C4-2B (cell line): ENCODE measurements around the gene DKK1.

Experiments
- CTCF ChIP-seq: fragments of 450-650 bp; conservative IDR thresholded peaks from 2 replicates; pipeline ENCODE4 v1.5.1; 2017; ENCODE audit warnings: mild to moderate bottlenecking
- ZFX ChIP-seq: fragments of 450-650 bp; IDR thresholded peaks from 2 replicates; pipeline ENCODE4 v1.6.1; 2017

GRCh38 chr10:52283174-52283573 is 30.9 kb upstream of the DKK1 start:
- TF ChIP-seq CTCF (no peak), ZFX (no peak)
